ENCODE measurements around the gene GAPDH. TPM values are rescaled to one million over a fixed set of nuclear protein-coding genes. Genes with fewer than 3 reads are reported as not detected.
"Not testable (repeated sequence)": the region's sequence is repeated elsewhere in the genome, so short reads cannot be mapped to it uniquely, and the experiment has no call there.

The GAPDH gene
- total RNA-seq: 1,000 to 10,000 TPM; 3,044 to 4,078 TPM
- long read RNA-seq, transcript GAPDH-204 (8 exons, 1,256 nt): minor isoform, 34 of 4,038 reads
- long read RNA-seq, transcript GAPDH-201 (9 exons, 1,875 nt): major isoform, 3,867 of 4,038 reads
- long read RNA-seq, partial matches to known transcripts: 89 of 4,038 reads
- long read RNA-seq, other reads (novel, unspliced or antisense): 44 of 4,038 reads

GRCh38 chr12:6533923-6534694 is at the start of gene GAPDH:
Gene GAPDH (plus strand): TSS chr12:6534517. CDS start chr12:6534833, 316 bp downstream.
- intact Hi-C loops (cut with DNase I): loop anchor here in 1 of 2 donors (2.0 to 10.0 kb wide), 3 partner anchors 19 to 199 kb away; partner anchors contain the start of genes MRPL51 and NCAPD2
- DNase-seq (peak; percentile 95), ATAC-seq (peak; percentile 82 to 84)

GRCh38 chr12:6488240-6488639 is 46.1 kb upstream of the GAPDH start:
- DNase-seq (no peak), ATAC-seq (no peak)
- intact Hi-C loops (cut with DNase I): no loop called here

GRCh38 chr12:6489449-6489848 is 44.9 kb upstream of the GAPDH start:
- DNase-seq (no peak), ATAC-seq (no peak)
- intact Hi-C loops (cut with DNase I): no loop called here

DNA sequence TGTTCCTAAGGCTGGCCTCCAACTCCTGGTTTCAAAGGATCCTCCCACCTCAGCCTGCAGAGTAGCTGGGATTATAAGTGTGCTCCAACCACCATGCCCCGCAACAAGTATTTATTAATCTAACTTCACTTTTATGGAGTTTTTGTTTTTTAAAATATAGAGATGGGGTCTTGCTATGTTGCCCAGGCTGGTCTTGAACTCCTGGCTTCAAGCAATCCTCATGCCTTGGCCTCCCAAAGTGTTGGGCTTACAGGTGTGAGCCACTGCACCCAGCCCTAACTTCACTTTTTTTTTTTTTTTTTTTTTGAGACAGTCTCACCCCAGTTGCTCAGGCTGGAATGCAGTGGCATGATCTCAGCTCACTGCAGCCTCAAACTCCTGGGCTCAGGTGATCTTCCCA is 43.6 kb upstream of the GAPDH start:
- not testable (repeated sequence) for DNase-seq, ATAC-seq
- intact Hi-C loops (cut with DNase I): loop anchor here in 1 of 2 donors (5.0 kb wide), 1 partner anchor 42 kb away; the partner anchor contains the start of gene GAPDH

- ATAC-seq (peak; percentile 98), DNase-seq (peak; percentile 97)
- intact Hi-C loops (cut with DNase I): loop anchor here in 1 of 2 donors (5.0 kb wide), 1 partner anchor 39 kb away; the partner anchor contains the start of gene GAPDH
Observed at GRCh38 chr12:6492838-6493496, 41.4 kb upstream of the GAPDH start, which contains the start of gene MRPL51. Gene MRPL51 (minus strand): TSS chr12:6493262. CDS start chr12:6493136, 126 bp downstream.

DNA sequence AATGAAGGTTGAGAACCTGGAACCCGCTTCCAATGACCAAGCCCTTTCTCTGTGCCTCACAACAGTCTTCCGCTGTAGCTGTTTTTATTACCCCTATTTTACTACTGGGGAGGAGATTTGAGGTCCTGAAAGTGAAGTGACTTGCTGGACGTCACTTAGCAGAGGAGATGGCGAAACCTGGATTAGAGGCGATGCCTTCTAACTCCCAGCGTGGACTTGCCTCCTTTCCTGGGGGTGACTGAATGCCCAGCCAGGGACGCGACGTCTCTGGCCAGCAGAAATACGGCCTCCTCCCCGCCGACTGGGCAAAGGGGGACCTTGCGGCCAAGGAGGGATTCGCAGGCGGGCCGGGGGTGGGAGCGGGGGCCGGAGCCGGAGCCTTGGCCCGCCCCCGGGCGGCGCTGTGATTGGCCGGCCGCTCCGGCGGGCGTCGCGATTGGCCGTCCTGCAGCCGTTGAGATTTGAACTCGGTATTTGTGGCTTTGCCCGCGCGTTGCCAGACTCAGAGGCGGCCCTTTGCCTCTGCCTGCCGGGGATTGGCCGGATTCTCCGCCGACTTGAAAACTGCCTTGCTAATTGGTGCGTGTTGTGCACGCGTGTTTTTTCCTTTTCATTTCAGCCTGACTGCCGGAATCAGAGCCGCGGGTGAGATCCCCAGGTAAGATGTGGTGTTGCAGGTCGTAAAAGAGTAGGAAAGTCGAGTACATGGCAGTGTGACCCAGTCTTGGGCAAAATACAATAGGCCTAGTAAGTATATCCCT is 40.6 kb upstream of the GAPDH start, which contains the start of gene NCAPD2:
Gene NCAPD2, plus strand, starts transcription at position 606 of the 761 bp plus-strand sequence. CDS start 997 bp downstream, outside the sequence.
- DNase-seq (peak; percentile 96), ATAC-seq (peak; percentile 97 to 98)
- intact Hi-C loops (cut with DNase I): loop anchor here in 1 of 2 donors (5.0 kb wide), 1 partner anchor 39 kb away; the partner anchor contains the start of gene GAPDH

GRCh38 chr12:6494258-6494743 is 40.0 kb upstream of the GAPDH start:
- DNase-seq (no peak), ATAC-seq (peak in 1 of 2 donors; percentile 3)
- intact Hi-C loops (cut with DNase I): loop anchor here in 1 of 2 donors (5.0 kb wide), 1 partner anchor 38 kb away; the partner anchor contains the start of gene GAPDH

GRCh38 chr12:6494968-6495367 is 39.3 kb upstream of the GAPDH start:
- ATAC-seq: no peak
- intact Hi-C loops (cut with DNase I): loop anchor here in 1 of 2 donors (5.0 kb wide), 1 partner anchor 37 kb away; the partner anchor contains the start of gene GAPDH
- no peak for DNase-seq

- ATAC-seq; DNase-seq; intact Hi-C loops (cut with DNase I): not testable (repeated sequence)
Observed at GRCh38 chr12:6497291-6497690, 37.0 kb upstream of the GAPDH start.

DNA sequence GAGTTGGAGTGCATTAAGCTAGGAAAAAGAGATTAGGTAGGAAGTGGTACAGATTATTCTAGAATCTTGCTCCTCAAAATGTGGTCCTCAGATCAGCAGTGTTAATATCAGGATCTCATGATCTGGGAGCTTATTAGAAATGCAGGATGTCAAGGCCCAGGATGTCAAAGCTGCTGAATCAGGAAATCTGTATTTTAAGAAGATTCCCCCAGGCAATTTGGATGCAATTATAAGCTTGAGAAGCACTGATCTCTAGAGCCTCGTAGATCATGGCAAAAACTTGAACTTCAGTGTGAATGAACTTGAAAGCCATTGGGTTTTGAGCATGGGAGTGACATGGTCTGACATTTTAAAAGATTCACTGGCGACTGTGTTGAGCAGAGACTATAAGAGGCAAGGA is 33.9 kb upstream of the GAPDH start:
- intact Hi-C loops (cut with DNase I): no loop called here
- ATAC-seq (no peak), DNase-seq (no peak)

- DNase-seq: no peak
- intact Hi-C loops (cut with DNase I): no loop called here
- ATAC-seq: peak in 1 of 2 donors; percentile 36
Observed at GRCh38 chr12:6507102-6507998, 27.0 kb upstream of the GAPDH start.

GRCh38 chr12:6508087-6508486 is 26.2 kb upstream of the GAPDH start:
- DNase-seq (no peak), ATAC-seq (no peak)
- intact Hi-C loops (cut with DNase I): no loop called here

DNA sequence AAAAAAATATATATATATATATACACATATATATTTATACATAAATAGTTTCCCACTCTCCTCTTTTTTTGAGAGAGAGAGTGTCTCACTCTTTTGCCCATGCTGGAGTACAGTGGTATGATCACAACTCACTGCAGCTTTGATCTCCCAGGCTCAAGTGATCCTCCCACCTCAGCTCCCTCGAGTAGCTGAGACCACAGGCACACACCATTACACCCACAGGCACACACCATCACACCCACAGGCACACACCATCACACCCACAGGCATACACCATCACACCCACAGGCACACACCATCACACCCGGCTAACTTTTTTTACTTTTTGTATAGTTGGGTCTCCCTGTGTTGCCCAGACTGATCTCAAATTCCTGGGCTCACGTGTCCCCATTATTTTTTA is 14.1 kb upstream of the GAPDH start:
- intact Hi-C loops (cut with DNase I): no loop called here
- ATAC-seq (no peak), DNase-seq (no peak)

DNA sequence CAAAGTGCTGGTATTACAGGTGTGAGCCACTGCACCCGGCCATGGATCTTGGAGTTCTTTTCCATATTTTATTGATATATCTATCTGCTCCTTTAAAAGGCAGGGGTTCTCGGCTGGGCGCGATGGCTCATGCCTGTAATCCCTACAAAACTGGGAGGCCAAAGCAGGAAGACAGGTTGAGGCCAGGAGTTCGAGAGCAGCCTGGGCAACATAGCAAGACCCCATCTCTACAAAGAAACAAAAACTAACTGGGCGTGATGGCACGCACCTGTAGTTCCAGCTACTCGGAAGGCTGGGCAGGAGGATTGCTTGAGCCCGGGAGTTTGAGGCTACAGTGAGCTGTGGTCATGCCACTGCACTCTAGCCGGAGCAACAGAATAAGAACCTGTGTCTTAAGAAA is 12.1 kb upstream of the GAPDH start:
- intact Hi-C loops (cut with DNase I): no loop called here
- ATAC-seq: no peak

DNA sequence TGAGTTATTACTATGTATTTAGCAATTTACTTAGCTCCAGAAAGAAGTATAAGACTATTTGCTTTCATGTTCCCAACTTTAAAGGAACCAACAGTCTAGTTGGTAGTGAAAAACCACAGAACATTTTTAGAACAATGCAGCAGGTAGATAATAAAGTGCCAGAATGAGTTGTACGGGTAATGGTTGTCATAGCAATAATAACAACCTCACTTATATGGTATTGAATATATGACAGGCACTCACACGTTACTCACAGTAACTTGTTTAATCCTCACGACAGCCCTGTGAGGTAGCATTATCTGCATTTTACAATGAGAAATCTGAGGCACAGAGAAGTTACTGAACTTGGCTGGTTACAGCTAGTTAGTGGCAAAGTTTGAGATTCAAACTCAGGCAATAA is 10.6 kb upstream of the GAPDH start:
- intact Hi-C loops (cut with DNase I): no loop called here
- no peak for DNase-seq
- ATAC-seq: no peak

More for the DNA sequence above, 12.1 kb upstream of the GAPDH start:
- no peak for DNase-seq

DNA sequence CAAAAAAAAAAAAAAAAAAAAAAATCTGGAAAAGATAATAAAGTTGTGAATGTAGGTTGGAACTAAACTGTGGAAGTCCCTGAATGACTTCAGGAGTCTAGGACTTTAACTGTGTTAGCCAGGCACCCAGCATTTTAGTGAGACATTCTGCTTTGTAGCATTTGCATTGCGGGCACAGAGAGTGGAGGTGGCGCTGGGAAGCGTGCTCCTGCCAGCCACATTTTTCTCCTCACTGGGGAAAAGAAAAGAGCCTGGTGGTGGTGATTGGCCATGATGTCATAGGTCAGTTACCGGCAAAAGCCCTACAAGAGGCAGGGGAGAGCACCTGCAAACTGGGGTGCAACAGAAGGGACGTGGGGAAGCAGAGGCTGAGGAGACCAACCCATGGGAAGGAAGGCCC is 9.7 kb upstream of the GAPDH start:
- ATAC-seq: no peak
- intact Hi-C loops (cut with DNase I): no loop called here
- DNase-seq: no peak

DNA sequence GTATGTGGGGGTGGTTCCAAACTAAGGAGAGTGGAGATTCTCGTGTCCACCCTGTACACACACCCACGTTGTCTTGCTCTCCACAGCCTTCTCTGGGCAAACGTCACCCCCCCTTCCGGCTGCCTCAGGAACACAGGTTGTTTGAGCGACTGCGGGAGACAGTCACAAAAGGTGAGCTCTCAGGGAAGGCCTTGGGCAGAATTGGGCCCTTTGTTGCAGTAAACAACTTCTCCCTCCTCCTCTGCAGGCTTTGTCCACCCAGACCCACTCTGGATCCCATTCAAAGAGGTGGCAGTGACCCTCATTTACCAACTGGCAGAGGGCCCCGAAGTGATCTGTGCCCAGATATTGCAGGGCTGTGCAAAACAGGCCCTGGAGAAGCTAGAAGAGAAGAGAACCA is 8.1 kb upstream of the GAPDH start:
- DNase-seq (no peak), ATAC-seq (no peak)
- intact Hi-C loops (cut with DNase I): no loop called here

Data from left cardiac atrium (tissue), 4 donors.